Body of pancreas (tissue), 4 donors: ENCODE results near the gene ATP8B4. TPM values are rescaled to one million over a fixed set of nuclear protein-coding genes. Genes with fewer than 3 reads are reported as not detected.

ENCODE experiments used
- ATAC-seq: fragments of 150-250 bp; one replicate; pipeline ENCODE4 v1.9.1; 2016
- DNase-seq, 4 donors: peaks; one replicate each; pipeline ENCODE4 v3.0.0-alpha.2; 2019
- H3K27ac ChIP-seq, 4 donors: fragments of 200-600 bp; sonication (generic); 1 replicate in 3 of 4; 2 replicates in 1 of 4; pipeline versions ENCODE4 v1.5.1 to v1.6.1; 2016 to 2019; ENCODE audit warnings: mild to moderate bottlenecking in 1 of 4, mixed read lengths in 1 of 4, moderate library complexity in 1 of 4
- H3K27me3 ChIP-seq, 2 donors: fragments of 200-600 bp; sonication (generic); one replicate each; pipeline ENCODE4 v1.6.0; 2016; ENCODE audit warnings: mild to moderate bottlenecking in 1 of 2
- H3K36me3 ChIP-seq, 2 donors: fragments of 200-600 bp; sonication (generic); replicated peaks in 1 of 2; 2 replicates each; pipeline ENCODE4 v1.5.1; 2016; ENCODE audit warnings: low read depth in 2 of 2; ENCODE audit not compliant: insufficient read depth in 1 of 2
- H3K4me1 ChIP-seq: fragments of 200-600 bp; sonication (generic); one replicate; pipeline ENCODE4 v1.6.0; 2016
- H3K4me3 ChIP-seq, 2 donors: fragments of 200-600 bp; sonication (generic); 1 replicate in 1 of 2; 2 replicates in 1 of 2; pipeline ENCODE4 v1.5.1; 2016 to 2019
- H3K9me3 ChIP-seq, 3 donors: fragments of 200-600 bp; sonication (generic); 1 replicate in 2 of 3; 2 replicates in 1 of 3; pipeline ENCODE4 v1.5.1; 2016
- POLR2A ChIP-seq, 3 donors: fragments of 450-650 bp; IDR thresholded peaks; one replicate each; pipeline ENCODE4 v1.6.1; 2016; ENCODE audit warnings: antibody characterized with exemption in 3 of 3, mild to moderate bottlenecking in 2 of 3
- WGBS, 2 donors: methylation state at CpG; one replicate each; pipeline ENCODE4 v1.1.5; 2017; 5-methylcytosine and 5-hydroxymethylcytosine counted together
- intact Hi-C: fragments of 100-400 bp; cut with DNase I; formaldehyde crosslinking; loops from one replicate; pipeline ENCODE4 v1.15.1; 2023
- total RNA-seq, 2 donors: library from RNA; depleted of rRNA; stranded (reverse); fragments of >200 nt; gene quantifications; one replicate each; pipeline ENCODE4 v1.1.0, GENCODE V29; 2016
- TF ChIP-seq, protein P1 (sequence below), 7 experiments: fragments of 450-650 bp in 4 of 7; fragments of 200-600 bp in 3 of 7; sonication (generic) in 3 of 7; IDR thresholded peaks; one replicate each; pipeline ENCODE4 v1.5.1; 2016 to 2019; ENCODE audit warnings: antibody characterized with exemption in 7 of 7

ATP8B4 gene
- total RNA-seq, 2 donors from 2014 or later: 3.1 to 6.6 TPM

DNA sequence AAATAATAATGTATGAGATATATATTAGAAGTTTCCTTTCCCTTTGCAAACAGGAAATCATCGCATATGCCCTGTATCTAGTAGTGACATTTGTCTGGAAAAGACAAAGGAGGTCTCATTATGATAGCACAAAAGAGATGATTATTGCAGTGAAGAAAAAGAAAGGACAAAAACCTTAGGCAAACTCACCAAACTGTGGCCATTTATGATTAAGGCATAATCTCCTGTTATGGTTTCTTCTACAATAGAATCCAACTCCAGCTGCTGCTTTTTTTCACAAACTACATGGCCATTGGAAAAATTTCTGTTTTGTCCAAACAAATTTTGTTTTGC, 218.2 kb downstream of the ATP8B4 start:
- Histone ChIP-seq H3K4me3 (no peak overlapping the region), H3K27me3 (no peaks in the 10 kb centered on the region), H3K9me3 (no peaks in the 10 kb centered on the region), H3K36me3 (no peaks in the 10 kb centered on the region), H3K4me1 (no peaks in the 10 kb centered on the region), H3K27ac (no peak overlapping the region)
- intact Hi-C loops: no loop called here
- DNase-seq (no peak), ATAC-seq (no peak)
- no peak for TF ChIP-seq POLR2A (IDR thresholded peaks at IDR 0.05)
- WGBS, 2 donors: 91 to 93% methylated on average over 1 of the region's 1 CpG

DNA sequence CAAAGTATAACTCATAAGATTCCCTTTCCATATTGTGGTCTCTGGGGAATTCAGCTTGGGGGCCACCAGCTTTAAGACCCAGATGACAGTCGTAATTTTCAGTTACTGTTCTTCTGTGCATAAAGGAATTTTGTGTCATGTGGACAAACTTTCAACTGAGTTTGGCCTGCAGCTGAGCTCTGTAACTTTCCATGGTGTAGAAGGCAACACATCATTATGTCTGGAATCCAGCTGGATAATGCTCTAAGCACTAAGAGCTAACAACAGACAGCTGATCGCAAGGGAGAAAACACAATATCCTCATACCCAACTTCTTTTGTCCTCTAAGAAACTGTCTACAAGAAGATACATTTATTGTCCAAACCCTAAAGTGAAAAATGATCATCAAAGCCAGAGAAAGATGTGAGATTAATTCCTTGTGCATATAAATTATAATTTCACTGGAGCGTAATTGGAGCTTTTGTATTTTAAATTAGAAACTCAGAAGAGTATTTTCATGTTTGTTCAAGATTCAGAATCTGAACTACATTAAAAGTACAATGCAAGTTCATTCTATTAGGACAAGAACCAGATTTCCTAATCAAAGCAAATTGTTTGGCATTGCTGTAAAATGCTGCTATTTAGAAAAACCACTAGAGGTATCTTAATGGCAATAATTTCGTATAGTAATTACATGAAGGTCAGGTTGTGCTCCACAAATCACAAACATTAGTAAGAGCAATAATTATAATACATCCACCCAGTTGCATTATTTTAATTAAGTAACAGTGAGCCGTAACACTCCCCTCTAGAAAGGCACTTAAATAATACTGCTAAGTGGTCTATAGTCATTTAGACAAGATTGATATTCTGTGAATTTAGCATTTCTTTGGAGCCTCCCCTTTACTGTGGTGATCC, 218.8 kb downstream of the ATP8B4 start:
- no peak for TF ChIP-seq POLR2A (IDR thresholded peaks at IDR 0.05)
- TF ChIP-seq, protein P1, sequence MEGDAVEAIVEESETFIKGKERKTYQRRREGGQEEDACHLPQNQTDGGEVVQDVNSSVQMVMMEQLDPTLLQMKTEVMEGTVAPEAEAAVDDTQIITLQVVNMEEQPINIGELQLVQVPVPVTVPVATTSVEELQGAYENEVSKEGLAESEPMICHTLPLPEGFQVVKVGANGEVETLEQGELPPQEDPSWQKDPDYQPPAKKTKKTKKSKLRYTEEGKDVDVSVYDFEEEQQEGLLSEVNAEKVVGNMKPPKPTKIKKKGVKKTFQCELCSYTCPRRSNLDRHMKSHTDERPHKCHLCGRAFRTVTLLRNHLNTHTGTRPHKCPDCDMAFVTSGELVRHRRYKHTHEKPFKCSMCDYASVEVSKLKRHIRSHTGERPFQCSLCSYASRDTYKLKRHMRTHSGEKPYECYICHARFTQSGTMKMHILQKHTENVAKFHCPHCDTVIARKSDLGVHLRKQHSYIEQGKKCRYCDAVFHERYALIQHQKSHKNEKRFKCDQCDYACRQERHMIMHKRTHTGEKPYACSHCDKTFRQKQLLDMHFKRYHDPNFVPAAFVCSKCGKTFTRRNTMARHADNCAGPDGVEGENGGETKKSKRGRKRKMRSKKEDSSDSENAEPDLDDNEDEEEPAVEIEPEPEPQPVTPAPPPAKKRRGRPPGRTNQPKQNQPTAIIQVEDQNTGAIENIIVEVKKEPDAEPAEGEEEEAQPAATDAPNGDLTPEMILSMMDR (IDR thresholded peaks at IDR 0.05): no peak

GRCh38 chr15:49898575-49899283, 220.3 kb downstream of the ATP8B4 start:
- WGBS, 2 donors: 90 to 94% methylated on average over 2 of the region's 2 CpGs
- Histone ChIP-seq H3K36me3 (no peaks in the 10 kb centered on the region), H3K27ac (no peak overlapping the region), H3K27me3 (no peaks in the 10 kb centered on the region), H3K4me3 (no peak overlapping the region), H3K9me3 (no peaks in the 10 kb centered on the region), H3K4me1 (no peaks in the 10 kb centered on the region)
- DNase-seq (no peak), ATAC-seq (no peak)
- intact Hi-C loops: no loop called here
- TF ChIP-seq, protein P1 (IDR thresholded peaks at IDR 0.05): no peak
- TF ChIP-seq POLR2A (IDR thresholded peaks at IDR 0.05): no peak

More for the DNA sequence above, 218.8 kb downstream of the ATP8B4 start:
- intact Hi-C loops: no loop called here
- H3K4me3 ChIP-seq: no peak overlapping the region
- no peaks in the 10 kb centered on the region for H3K36me3 ChIP-seq
- DNase-seq: no peak
- 43 to 64% methylated on average over 5 of the region's 5 CpGs for WGBS, 2 donors
- no peaks in the 10 kb centered on the region for H3K9me3 ChIP-seq
- no peaks in the 10 kb centered on the region for H3K4me1 ChIP-seq
- H3K27me3 ChIP-seq: no peaks in the 10 kb centered on the region
- no peak overlapping the region for H3K27ac ChIP-seq
- ATAC-seq: no peak

- DNase-seq: no peak
- no peaks in the 10 kb centered on the region for H3K36me3 ChIP-seq
- H3K4me1 ChIP-seq: no peaks in the 10 kb centered on the region
- no peak overlapping the region for H3K27ac ChIP-seq
- intact Hi-C loops: no loop called here
- H3K4me3 ChIP-seq: no peak overlapping the region
- no peaks in the 10 kb centered on the region for H3K9me3 ChIP-seq
- no peak for TF ChIP-seq POLR2A (IDR thresholded peaks at IDR 0.05)
- TF ChIP-seq, protein P1 (IDR thresholded peaks at IDR 0.05): no peak
- no peaks in the 10 kb centered on the region for H3K27me3 ChIP-seq
- no peak for ATAC-seq
Measured at GRCh38 chr15:49898097-49898496, 220.9 kb downstream of the ATP8B4 start.

DNA sequence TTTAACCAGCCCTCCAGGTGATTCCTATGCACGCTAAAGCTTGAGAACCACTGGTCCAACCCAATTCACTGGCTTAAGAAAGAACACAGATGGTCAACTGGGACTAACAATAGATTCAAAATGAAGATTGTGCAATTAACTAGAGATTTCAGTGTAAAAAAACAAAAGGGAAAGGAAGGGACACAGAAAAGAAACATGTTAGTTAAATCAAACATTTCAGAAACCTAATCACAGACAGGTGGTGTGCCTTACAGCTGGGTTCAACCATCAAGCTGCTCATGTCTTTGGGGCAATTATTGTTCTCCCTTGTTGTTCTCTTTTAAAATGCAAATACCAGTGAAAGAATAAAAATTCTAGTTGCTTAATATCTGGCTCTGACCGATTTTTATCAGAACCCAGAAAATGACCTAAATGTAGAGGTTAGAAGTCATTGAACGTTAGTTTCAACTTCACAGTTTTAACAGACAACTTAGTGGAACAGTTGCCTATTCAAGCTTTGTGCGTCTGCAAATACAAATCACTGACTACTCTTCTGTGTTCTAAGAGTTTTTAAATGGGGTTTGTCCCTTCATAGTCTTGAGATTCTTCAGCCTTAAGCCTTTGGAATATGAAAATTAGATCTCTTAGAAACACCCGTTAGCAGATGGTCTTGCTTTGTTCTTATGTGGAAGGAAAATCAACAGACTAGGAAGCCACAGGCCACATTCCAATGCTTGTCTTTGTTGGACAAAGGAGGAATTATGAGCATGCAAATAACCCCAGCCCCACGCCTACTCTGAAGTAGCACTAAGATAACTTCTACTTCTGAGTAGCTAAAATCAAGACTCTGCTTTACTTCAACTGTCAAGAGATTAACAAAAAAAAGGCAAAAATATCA, 223.4 kb downstream of the ATP8B4 start:
- Histone ChIP-seq H3K27me3 (no peaks in the 10 kb centered on the region), H3K27ac (peak overlapping the region in 1 of 4 donors; percentile 10), H3K4me1 (no peaks in the 10 kb centered on the region), H3K4me3 (no peak overlapping the region), H3K36me3 (no peaks in the 10 kb centered on the region), H3K9me3 (no peaks in the 10 kb centered on the region)
- DNase-seq (no peak), ATAC-seq (no peak)
- intact Hi-C loops: no loop called here
- no peak for TF ChIP-seq POLR2A (IDR thresholded peaks at IDR 0.05)
- TF ChIP-seq, protein P1 (IDR thresholded peaks at IDR 0.05): no peak
- WGBS, 2 donors: 59 to 65% methylated on average over 6 of the region's 6 CpGs
